GM18907 (cell line): ENCODE data around the gene ELAVL3.
"Not testable (repeated sequence)": the region's sequence is repeated elsewhere in the genome, so short reads cannot be mapped to it uniquely, and the experiment has no call there.

Source experiments
- ATAC-seq: cut with Tn5 transposase; IDR thresholded peaks from one replicate; pipeline ENCODE4 v1.9.1; 2021; ENCODE audit warnings: mild to moderate bottlenecking, moderate library complexity; ENCODE audit not compliant: unreplicated experiment

The ELAVL3 gene

DNA sequence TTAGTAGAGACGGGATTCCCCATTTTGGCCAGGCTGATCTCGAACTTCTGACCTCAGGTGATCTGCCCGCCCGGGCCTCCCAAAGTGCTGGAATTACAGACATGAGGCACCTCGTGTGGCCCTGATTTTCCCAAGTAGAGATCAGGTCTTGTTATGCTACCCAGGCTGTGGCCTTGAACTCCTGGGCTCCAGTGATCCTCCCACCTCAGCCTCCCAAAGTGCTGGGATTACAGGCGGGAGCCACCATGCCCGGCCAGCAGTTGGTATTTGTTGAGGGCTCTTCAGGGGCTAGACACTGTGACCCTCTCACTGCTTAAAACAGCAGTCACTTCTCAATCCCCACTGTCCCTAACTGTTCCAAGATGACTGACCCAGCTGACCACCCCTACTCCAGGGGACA is 8.5 kb upstream of the ELAVL3 start:
- no peak for ATAC-seq

DNA sequence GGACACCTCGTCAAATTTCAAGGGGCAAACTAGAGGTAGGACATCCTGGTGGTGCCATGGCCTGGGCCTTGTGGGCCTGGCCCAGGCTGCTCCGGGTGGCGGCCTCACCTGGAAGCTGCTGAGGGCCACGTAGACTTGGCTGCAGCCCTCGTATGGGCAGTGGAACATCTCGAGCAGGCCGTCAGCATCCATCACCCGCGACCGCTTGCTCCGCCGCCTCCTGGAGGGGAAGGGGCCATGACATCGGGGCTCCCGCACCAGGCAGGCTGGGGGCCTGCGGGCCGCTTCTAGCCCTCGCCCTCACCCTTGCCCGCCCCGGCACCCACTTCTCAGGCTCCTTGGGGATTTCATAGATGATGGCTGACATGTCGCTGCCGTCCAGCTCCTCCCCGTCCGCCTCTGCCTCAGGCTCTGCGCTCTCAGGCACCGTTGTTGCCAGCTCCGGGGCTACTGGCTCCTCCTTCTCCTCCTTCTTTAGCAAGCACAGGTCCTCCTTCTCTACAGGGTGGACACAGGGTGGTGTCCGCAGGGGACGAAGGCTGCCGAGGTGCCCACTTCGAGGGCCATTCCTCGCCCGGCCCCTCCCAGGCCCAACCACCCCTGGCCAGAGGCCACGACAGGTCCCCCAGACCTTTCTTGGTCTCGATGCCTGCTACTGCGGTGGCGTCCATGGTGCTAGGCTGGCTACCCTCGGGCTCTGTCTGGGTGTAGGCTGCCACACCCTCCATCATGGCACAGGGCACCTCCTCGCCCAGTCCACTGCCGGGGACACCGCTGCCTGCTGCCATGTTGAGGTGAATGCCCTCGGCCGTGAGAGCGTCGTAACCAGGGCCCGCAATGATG is 6.0 kb upstream of the ELAVL3 start:
- ATAC-seq: no peak

DNA sequence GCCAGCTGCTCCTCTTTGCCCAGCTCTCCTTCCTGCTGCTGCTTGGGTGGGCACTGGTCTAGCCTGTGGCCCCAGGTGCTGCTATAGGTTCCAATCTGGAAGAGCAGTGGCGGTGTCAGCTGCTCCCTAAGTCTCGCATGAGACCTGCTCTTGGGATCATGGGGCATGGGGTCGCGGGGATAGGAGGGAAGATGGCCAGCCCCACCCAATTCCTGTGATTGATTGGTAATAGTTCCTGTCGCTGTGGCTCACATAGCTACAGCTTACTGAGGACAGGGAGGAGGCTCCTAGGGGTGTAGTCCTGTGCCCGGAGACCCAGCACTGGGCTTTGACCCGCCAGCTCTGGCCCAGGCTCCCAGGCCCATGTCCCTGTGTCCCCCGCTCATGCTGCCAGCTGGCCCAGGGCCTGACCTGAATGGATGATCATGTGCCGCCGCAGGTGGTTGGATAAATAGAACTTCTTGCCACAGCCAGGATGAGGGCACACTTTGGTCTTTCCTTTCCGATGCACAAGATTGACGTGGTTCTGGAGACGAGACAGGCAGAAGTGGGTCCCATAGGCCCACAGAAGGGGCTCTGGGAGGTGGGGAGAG is 4.5 kb upstream of the ELAVL3 start:
- no peak for ATAC-seq

DNA sequence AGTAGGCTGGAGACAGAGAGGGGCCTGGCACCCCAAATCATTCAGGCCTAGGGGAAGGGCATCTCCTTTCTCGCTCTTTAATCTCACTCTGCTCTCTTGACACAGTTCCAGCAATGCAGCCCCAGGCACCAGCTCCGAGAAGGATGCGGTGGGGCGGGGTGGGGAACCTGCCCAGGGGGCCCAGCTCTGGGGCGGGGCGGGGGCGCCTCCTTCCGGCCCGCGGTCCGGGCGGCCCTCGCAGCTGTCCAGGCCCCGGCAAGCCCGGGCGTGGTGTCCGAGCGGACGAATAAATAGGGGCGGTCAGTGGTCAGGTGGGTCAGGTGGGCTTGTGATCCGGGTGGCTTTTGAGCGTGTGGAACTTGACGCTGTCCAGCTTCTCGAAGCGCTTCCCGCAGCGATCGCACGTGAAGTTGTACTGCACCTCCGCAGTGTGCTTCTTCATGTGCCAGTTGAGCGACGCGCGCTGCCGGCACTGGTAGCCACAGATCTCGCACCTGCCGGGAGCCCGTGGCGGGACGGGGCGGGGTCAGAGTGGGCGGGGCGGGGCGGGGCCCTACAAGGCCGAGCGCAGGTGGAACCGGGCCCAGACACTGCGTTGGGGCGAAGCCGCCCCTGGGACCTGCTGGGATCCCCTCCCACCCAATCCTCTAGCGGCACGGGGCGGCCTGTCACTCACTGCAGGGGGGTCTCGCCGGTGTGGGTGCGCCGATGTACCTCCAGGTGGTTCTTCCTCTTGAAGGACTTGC is 2.7 kb upstream of the ELAVL3 start:
- no peak for ATAC-seq

DNA sequence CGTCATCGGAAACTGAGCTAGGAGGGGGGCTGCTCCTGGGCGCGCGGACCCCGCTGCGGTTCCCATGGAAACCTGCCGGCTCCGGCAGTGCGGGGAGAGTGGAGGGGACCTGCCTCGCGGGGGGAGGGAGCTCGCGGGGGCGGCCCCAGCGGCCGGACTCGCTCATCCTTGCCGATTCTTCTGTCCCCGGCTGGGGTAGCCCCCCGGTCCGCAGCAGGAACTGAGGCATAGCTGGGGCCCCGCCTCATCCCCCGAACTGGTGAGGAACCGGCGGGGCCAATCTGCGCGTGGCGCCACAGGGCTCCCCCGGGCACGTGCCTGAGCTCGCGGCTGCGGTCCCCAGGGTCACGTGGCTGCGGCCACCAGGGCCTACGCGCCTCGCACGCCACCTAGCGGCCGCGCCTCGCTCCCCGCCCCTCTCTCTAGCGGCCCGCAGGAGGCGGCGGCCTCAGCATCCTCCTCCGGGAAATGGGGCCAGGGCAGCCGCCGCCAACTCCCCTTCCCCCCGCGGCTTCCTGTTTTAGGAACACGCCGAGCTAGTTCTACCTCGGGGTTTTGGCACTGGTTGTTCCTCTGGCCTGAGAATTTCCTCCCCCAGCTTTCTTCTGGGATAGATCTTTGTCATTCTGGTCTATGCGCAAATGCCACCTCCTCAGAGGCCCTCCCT is 1.7 kb upstream of the ELAVL3 start:
- ATAC-seq: peak; percentile 62

DNA sequence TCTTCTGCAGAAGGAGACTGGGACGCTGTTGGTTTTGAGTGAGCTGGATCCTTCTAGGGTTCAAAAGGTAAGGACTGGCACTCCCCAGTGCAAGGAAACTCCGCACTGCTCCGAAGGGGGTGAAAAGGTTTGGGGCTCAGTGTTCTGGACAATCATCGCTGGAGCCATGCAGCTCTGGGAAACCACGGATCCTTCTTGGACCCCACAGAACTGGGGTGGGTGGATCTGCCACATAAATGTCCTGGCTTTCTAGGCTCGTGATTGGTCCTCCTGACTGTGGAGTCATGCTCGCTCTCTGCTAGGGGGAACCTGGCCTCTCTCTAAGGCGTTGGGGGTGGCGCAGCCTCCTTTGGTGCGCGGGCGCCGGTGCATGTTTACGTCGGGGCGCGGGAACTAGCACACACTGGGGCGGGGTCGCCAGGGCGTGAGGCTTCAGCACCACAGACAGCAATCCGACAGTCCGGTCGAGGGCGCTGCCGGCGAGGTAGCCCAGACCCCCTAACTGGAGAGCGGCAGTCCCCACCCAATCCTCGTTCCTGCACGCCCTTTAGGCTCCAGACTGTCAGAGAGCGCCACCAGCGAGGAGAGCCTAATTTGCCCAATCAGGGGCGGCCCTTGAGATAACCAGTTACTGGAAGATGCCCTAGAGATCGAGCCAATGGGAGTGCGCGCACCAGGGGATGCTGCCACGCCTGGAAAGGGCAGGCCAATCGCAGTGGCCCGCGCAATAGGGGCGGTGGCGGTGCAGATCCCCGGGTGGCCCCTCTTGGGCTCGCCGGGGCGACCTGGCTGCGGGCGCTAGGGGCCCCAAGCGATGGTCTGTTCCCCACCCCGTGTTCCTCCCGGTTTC is 913 bp upstream of the ELAVL3 start:
- ATAC-seq: peak; percentile 59

DNA sequence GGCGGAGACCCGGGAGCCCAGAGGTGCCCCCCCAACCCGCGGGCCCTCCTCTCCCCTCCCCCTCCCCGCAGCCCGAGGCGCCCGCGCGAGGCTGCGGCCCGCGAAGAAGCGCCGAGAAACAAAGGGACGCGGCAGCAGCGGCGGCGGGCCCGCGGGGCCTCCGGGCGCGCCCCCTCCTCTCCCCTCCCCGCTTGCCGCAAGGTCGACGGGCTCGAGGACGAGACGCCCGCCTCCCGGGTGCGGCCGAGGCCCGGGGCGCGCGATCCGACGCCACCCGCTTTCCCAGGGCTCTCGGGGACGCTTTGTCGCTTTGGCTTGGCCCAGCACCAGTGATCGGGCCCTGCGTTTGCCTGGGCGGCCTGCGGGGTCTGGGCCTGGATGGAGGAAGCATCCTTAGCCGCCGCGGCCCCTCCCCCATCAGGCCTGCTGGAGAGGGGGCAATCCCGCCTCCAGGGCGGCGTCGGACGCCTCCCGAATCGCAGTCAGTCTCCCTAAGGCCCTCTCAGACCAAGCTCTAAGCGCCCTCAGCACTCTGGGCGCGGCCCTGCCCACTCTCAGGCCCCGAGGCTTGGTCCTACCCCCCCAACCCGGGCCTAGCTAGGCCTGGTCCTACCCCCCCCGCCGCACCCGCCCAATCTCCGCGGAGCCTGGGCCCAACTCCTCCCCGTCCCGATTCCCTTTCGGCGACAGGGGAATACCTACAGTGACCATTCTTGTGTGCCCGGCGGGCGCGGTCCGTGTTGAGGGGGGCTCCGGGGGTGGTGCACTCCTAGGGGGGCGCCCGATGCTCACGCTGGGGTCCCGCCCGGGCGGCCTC is 740 bp downstream of the ELAVL3 start:
- no peak for ATAC-seq

DNA sequence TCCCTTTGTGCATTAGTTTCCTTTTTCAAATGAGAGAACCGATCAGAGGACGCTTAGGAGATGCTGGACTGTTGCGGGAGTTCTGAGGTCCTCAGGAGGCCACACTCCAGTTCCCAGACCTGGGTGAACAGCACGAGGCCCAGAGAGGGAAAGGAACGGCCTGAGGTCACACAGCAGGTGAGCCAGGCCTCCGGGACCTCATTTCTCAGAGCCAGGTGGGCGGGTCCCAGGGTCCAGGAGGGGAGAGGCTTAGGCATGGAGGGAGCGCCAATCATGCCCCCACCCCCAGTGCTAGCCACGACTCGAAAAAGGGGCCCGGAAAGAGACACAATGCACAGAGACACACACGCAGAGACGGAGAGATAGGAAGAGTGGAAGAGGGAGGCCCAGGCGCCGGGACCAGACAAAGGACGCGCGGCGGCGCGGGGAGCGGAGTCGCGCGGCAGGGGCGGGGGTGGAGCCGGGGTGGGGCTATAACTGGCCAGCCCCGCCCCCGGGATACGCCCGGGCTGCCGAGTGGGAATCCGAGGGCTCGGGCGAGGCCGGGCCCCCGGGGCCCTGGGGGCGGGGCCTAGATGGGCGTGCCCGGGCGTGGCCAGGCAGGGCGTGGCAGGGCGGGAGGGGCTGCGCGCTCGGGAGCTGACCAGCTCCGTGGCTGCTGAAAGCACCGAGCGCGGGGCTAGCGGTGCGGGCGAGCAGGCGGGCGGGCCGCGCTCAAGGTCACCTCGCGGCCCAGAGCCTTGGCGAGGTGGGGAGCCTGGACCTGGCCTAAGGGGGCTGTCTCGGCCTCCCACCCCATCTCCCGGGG is 1.6 kb downstream of the ELAVL3 start:
- no peak for ATAC-seq

DNA sequence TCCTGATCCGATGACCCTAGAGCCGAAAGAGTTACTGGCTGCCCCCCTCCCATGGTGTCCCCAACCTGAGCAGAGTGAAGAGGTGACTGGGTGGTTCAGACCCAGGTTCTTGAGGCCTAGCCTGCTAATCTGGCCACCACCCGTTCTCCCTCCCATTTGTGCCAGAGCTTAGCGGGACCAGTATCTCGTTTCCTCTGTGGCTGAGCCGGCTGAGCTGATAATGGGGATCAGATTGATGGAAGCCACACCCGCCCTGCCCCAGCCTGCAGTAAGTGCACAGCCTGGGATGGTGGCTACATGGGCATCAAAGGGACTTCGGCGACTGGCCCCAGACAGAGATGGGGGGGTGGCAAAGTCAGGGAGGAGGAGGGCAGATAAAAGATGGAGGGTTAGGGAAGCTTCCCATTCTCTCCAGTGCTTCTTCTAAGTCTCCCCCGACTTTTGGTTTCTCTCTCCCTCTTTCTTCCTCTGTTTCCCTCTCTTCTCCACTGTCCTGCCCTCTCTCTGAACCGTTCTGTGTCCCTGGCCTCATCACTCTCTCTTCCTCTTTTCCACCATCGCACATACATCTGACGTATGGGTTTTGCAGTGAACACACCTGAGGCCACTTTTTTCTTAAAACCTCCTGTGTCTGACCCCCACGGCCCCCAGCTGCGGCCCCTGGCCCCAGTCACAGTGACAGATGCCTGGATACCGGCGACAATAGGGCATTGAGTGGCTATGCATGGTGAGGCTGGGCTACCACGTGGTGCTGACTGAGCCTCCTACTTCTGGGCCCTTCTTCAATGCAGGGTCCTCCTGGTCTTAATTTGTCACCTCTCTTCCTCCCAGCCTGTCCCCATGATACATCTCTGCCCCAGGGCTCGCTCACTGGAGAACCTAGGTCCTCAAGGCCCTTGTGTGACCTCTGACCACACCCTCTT is 2.4 kb downstream of the ELAVL3 start:
- no peak for ATAC-seq

DNA sequence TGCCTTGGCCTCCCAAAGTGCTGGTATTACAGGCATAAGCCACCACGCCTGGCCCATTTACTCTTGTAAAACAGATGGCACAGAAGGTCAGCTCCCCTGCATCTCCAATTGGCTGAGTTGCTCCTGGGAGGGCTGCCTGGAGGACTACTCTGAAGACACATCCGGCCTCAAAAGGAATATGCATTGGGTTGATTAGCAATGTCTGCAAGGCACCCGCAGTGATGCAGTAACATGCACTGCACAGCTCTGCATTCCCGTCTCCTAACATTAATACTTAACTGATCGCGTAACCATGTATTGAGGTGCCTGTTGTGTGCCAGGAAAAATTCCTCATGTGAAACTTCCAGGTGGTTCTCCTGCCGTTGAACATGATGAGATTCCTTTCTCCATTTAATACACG is 5.0 kb downstream of the ELAVL3 start:
- no peak for ATAC-seq

DNA sequence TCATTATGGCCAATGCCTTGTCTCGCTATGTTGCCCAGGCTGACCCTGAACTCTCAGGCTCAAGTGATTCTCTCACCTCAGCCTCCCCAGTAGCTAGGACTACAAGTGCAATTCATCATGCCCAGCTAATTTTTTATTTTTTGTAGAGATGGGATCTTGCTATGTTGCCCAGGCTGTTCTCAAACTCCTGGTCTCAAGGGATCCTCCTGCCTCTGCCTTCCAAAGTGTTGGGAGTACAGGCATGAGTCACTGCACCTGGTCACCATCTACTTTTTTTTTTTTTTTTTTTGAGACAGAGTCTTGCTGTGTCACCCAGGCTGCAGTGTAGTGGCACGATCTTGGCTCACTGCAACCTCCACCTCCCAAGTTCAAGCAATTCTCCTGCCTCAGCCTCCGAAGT is 5.5 kb downstream of the ELAVL3 start:
- not testable (repeated sequence) for ATAC-seq

DNA sequence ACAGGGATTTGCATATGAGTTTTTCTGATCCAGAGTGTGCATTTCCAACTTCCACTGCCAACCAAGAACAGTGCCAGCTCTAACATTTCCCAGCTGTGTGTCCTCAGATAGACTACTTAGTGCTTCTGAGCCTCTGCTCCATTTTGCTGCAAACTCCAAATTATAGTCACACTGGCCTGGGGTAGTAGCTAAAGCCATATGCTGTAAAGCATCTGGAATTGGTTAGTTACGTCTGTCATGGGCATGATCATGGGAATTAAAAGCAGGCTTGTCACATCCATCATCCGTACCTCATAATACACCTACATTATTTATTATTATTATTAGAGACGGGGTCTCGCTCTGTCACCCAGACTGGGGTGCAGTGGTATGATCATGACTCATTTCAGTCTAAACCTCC is 7.1 kb downstream of the ELAVL3 start:
- no peak for ATAC-seq

DNA sequence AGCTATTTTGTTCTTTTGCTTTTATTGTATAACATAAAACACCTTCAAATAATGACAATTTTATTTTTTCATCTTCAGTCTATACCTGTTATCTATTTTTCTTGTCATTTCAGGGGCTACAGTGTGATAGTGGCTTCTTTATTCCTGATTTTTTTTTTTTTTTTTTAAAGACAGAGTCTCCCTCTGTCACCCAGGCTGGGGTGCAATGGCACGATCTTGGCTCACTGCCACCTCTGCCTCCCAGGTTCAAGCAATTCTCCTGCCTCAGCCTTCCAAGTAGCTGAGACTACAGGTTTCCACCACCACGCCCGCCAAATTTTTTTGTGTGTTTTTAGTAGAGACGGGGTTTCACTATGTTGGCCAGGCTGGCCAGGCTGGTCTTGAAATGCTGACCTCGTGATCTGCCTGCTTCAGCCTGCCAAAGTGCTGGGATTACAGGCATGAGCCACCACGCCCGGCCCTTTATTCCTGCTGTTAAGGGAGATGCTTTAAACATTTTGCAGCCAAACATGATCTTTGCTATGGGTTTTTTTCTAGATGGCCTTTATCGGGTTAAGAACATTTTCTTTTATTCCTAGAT is 12.5 kb downstream of the ELAVL3 start:
- not testable (repeated sequence) for ATAC-seq

DNA sequence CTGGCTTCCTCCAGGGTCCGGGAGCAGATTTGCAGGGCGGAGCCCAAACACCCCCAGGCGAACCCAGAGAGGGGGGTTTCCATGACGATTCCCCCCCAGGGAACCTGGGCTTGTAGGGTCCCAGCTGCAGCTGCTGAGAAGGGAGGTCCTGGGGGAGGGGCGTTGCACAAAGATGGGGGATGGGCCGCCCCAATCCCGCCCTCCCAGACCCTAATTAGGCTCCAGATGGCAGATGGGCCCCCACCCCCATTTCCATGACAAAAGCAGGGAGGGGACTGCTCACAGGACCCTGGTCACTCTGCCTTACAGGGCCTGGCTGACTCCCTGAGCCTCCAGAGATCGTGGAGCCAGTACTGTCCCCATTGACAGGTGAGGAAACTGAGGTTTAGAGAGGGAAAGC is 15.2 kb downstream of the ELAVL3 start:
- ATAC-seq: no peak

DNA sequence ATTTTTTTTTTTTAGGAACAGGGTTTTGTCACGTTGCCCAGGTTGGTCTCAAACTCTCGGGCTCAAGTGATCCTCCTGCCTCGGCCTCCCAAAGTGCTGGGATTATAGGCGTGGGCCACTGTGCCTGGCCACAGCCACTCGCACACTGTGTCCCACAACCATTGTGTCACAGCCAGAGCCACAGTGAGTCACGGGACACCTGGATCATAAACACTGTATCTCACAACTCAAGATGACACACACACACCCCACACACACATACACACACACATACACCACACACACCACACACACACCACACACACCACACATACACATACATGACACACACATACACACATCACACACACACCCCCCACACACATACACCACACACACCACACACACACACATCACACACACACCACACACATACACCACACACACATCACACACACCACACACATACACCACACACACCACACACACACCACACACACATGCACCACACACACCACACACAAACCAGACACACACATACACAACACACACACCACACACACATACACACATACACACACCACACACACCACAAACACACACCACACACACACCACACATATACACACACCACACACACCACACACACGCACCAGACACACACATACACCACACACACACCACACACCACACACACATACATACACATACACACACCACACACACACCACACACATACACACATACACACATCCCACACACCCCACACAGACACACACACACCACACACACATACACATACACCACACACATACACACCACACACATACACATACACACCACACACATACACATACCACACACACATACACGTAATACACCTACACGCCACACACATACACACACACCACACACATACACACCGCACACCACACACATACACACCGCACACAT is 16.2 kb downstream of the ELAVL3 start:
- ATAC-seq: no peak

DNA sequence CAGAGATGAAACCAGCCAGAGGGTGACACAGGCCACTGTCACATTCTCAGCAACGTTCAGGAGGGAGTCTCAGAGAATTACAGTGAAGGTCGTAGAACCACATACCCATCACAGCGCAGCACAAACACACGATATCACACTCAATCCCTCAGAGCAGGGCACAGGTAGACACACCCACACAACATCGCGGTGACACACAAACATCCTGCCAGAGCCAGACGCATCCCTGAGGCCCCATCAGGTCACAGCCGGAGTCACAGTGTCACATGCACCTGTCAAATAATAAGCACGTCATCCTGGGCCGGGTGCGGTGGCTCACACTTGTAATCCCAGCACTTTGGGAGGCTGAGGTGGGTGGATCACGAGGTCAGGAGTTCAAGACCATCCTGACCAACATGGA is 17.5 kb downstream of the ELAVL3 start:
- ATAC-seq: no peak
